Breast epithelium (tissue), 4 donors: ENCODE results near the gene DNAH8. TPM values are rescaled to one million over a fixed set of nuclear protein-coding genes. Genes with fewer than 3 reads are reported as not detected.

ENCODE experiments used
- DNase-seq, 2 donors: peaks; one replicate each; pipeline ENCODE4 v3.0.0-alpha.2; 2019; ENCODE audit warnings: low spot score in 2 of 2
- H3K27ac ChIP-seq, 2 donors: fragments of 200-600 bp; sonication (generic) in 1 of 2; one replicate each; pipeline ENCODE4 v1.5.1; 2016 to 2019; ENCODE audit warnings: mild to moderate bottlenecking in 1 of 2
- H3K27me3 ChIP-seq, 2 donors: fragments of 200-600 bp; sonication (generic) in 1 of 2; one replicate each; pipeline versions ENCODE4 v1.5.1 to v1.6.0; 2017 to 2019; ENCODE audit warnings: control low read depth in 1 of 2, mild to moderate bottlenecking in 1 of 2
- H3K36me3 ChIP-seq: fragments of 200-600 bp; one replicate; pipeline ENCODE4 v1.5.1; 2019
- H3K4me1 ChIP-seq, 2 donors: fragments of 200-600 bp; sonication (generic); one replicate each; pipeline ENCODE4 v1.5.1; 2016 to 2019; ENCODE audit warnings: control low read depth in 1 of 2
- H3K4me3 ChIP-seq, 3 donors: fragments of 200-600 bp; sonication (generic); 1 replicate in 2 of 3; 2 replicates in 1 of 3; pipeline ENCODE4 v1.5.1; 2016 to 2019; ENCODE audit warnings: mild to moderate bottlenecking in 3 of 3, moderate library complexity in 2 of 3
- H3K9me3 ChIP-seq, 2 donors: fragments of 200-600 bp; sonication (generic) in 1 of 2; one replicate each; pipeline ENCODE4 v1.5.1; 2016 to 2019; ENCODE audit warnings: control low read depth in 1 of 2
- CTCF ChIP-seq, 3 donors: fragments of 450-650 bp; IDR thresholded peaks; one replicate each; pipeline ENCODE4 v1.5.1; 2016 to 2017; ENCODE audit warnings: antibody characterized with exemption in 3 of 3, mild to moderate bottlenecking in 3 of 3, moderate library complexity in 3 of 3
- POLR2A ChIP-seq: fragments of 450-650 bp; IDR thresholded peaks from one replicate; pipeline ENCODE4 v1.6.1; 2016; ENCODE audit warnings: antibody characterized with exemption, mild to moderate bottlenecking, moderate library complexity
- POLR2AphosphoS5 ChIP-seq, 3 donors: sonication (generic); formaldehyde crosslinking; IDR thresholded peaks; one replicate each; pipeline ENCODE4 v1.6.1; 2017; ENCODE audit warnings: antibody characterized with exemption in 3 of 3
- intact Hi-C: fragments of 100-400 bp; cut with DNase I; formaldehyde crosslinking; loops from one replicate; pipeline ENCODE4 v1.15.1; 2023; ENCODE audit warnings: low total_unique reads
- total RNA-seq, 3 donors: library from RNA; depleted of rRNA; stranded (reverse); fragments of >200 nt; gene quantifications; one replicate each; pipeline ENCODE4 v1.1.0, GENCODE V29; 2016

DNAH8 gene
- total RNA-seq, 3 donors from 2014 or later, result under 0.01 TPM; not detected in 1

DNA sequence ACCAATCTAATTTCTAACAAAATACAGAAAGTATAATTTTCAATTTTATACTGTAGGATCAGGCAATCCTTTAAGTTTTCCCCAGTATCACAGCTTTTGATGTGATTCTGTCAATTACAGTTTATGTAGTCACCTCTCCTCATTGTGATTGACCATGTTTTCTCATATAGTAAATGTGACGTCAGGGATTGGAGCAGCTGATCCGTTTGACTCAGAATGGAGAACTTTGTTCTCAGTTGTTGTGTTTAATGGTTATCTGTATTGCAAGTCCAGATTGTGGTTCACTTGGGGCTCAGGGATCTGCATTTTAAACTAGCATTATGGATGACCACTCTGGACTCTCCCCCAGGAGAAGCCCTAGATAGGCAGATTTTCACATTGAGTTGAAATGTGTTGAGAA is 90.6 kb downstream of the DNAH8 start:
- no peak for DNase-seq

GRCh38 chr6:38806271-38806670 is 91.2 kb downstream of the DNAH8 start:
- H3K36me3 ChIP-seq, result no peaks in the 10 kb centered on the region
- DNase-seq, result no peak
- H3K4me3 ChIP-seq, result no peak overlapping the region
- H3K27me3 ChIP-seq, result peaks cover 0 to 3% of the 10 kb centered on the region in 2 donors
- intact Hi-C loops, result no loop called here
- H3K4me1 ChIP-seq, result no peaks in the 10 kb centered on the region
- no peaks in the 10 kb centered on the region for H3K9me3 ChIP-seq
- no peak for TF ChIP-seq POLR2AphosphoS5 (IDR thresholded peaks at IDR 0.05)
- TF ChIP-seq POLR2A, result no peak
- TF ChIP-seq CTCF (IDR thresholded peaks at IDR 0.05), result no peak
- H3K27ac ChIP-seq, result no peak overlapping the region

More for the DNA sequence above, 90.6 kb downstream of the DNAH8 start:
- intact Hi-C loops, result no loop called here
- H3K27ac ChIP-seq, result no peak overlapping the region
- no peak for TF ChIP-seq POLR2A
- TF ChIP-seq CTCF (IDR thresholded peaks at IDR 0.05), result no peak
- no peak for TF ChIP-seq POLR2AphosphoS5 (IDR thresholded peaks at IDR 0.05)
- no peaks in the 10 kb centered on the region for H3K36me3 ChIP-seq
- H3K9me3 ChIP-seq, result no peaks in the 10 kb centered on the region
- no peak overlapping the region for H3K4me3 ChIP-seq
- peaks cover 0 to 3% of the 10 kb centered on the region in 2 donors for H3K27me3 ChIP-seq
- H3K4me1 ChIP-seq, result no peaks in the 10 kb centered on the region

DNA sequence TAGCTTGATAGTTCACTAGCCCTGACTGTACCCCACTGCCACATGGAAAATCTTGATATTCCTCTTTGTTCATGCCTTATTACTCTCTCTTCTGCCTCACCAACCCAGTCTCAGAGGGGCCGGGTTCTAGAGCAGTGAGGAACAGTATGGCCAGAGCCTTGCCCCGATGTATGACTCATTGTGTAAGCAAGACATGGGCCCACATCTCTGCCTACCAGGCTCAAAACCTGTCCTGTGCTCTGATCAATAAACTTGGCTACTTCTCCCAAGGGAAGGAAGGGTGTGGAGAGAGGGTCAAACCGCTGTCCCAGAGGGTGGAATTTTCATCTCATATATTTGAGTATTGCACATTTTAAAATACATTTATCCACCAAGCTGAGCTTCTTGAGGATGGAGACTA is 91.7 kb downstream of the DNAH8 start:
- Histone ChIP-seq H3K9me3 (no peaks in the 10 kb centered on the region), H3K27me3 (no peaks in the 10 kb centered on the region), H3K4me1 (no peaks in the 10 kb centered on the region), H3K27ac (no peak overlapping the region), H3K4me3 (no peak overlapping the region), H3K36me3 (no peaks in the 10 kb centered on the region)
- TF ChIP-seq CTCF (IDR thresholded peaks at IDR 0.05) (no peak), POLR2A (no peak), POLR2AphosphoS5 (IDR thresholded peaks at IDR 0.05) (no peak)
- no peak for DNase-seq
- intact Hi-C loops, result no loop called here

GRCh38 chr6:38808039-38808438 is 92.9 kb downstream of the DNAH8 start:
- no peak overlapping the region for H3K4me3 ChIP-seq
- no peak overlapping the region for H3K27ac ChIP-seq
- no peaks in the 10 kb centered on the region for H3K9me3 ChIP-seq
- no peaks in the 10 kb centered on the region for H3K36me3 ChIP-seq
- no peaks in the 10 kb centered on the region for H3K4me1 ChIP-seq
- intact Hi-C loops, result no loop called here
- TF ChIP-seq POLR2AphosphoS5 (IDR thresholded peaks at IDR 0.05), result no peak
- no peak for TF ChIP-seq POLR2A
- TF ChIP-seq CTCF (IDR thresholded peaks at IDR 0.05), result no peak
- H3K27me3 ChIP-seq, result no peaks in the 10 kb centered on the region
- DNase-seq, result no peak

GRCh38 chr6:38813041-38813823 is 98.1 kb downstream of the DNAH8 start:
- TF ChIP-seq POLR2A, result no peak
- TF ChIP-seq CTCF (IDR thresholded peaks at IDR 0.05), result no peak
- no peak for TF ChIP-seq POLR2AphosphoS5 (IDR thresholded peaks at IDR 0.05)
- H3K9me3 ChIP-seq, result no peaks in the 10 kb centered on the region
- no peaks in the 10 kb centered on the region for H3K4me1 ChIP-seq
- intact Hi-C loops, result no loop called here
- DNase-seq, result no peak
- no peak overlapping the region for H3K27ac ChIP-seq
- no peaks in the 10 kb centered on the region for H3K36me3 ChIP-seq
- H3K27me3 ChIP-seq, result no peaks in the 10 kb centered on the region
- H3K4me3 ChIP-seq, result no peak overlapping the region
